Activated gamma-delta T cell treated with anti-CD3 and anti-CD28 coated beads, Interleukin-2, amount 50 U/mL, for 16 hours (primary cell): Measurements from ENCODE around the gene ADAM15.

Source experiments
- DNase-seq: peaks from one replicate; pipeline ENCODE4 v3.0.0-alpha.2; 2020; ENCODE audit warnings: low read depth

Gene ADAM15, protein sequence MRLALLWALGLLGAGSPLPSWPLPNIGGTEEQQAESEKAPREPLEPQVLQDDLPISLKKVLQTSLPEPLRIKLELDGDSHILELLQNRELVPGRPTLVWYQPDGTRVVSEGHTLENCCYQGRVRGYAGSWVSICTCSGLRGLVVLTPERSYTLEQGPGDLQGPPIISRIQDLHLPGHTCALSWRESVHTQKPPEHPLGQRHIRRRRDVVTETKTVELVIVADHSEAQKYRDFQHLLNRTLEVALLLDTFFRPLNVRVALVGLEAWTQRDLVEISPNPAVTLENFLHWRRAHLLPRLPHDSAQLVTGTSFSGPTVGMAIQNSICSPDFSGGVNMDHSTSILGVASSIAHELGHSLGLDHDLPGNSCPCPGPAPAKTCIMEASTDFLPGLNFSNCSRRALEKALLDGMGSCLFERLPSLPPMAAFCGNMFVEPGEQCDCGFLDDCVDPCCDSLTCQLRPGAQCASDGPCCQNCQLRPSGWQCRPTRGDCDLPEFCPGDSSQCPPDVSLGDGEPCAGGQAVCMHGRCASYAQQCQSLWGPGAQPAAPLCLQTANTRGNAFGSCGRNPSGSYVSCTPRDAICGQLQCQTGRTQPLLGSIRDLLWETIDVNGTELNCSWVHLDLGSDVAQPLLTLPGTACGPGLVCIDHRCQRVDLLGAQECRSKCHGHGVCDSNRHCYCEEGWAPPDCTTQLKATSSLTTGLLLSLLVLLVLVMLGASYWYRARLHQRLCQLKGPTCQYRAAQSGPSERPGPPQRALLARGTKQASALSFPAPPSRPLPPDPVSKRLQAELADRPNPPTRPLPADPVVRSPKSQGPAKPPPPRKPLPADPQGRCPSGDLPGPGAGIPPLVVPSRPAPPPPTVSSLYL

DNA sequence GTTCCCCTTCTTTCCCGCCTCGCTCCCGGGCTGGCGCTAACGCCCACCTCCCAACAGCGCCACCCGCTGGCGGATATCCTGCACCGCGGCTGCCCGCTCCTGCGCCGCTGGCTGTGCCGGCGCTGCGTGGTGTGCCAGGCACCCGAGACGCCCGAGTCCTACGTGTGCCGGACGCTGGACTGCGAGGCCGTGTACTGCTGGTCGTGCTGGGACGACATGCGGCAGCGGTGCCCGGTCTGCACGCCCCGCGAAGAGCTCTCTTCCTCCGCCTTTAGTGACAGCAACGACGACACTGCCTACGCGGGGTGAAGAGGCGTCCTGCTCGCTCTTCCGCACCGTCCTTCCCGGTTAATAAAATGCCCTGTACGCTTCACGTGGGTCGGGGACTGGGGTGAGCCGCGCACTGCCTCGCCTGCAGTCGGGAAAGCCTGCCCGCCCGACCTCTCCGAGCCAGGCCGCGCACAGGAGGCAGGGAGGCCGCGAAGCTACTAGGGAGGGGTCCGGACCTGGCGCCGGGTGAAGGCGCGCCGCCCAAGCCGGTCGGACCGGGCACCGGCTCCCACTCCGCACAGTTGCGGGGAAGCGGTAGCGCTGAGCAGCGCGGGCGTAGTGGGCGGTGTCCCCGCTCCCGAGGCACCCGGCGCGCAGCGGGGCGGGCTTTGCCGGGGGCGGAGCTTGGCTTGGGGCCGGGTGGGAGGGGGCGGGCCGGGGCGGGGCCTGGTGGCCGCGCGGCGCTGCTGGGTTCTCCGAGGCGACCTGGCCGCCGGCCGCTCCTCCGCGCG lies at the start of gene ADAM15:
Gene ADAM15, plus strand, starts transcription at position 757 of the 782 bp plus-strand sequence. CDS start 71 bp downstream, outside the sequence.
- DNase-seq: peak; percentile 60

GRCh38 chr1:155001425-155001674 lies 49.8 kb upstream of the ADAM15 start:
- no peak for DNase-seq

- DNase-seq: peak; percentile 97
Measured at GRCh38 chr1:155001675-155002463, 49.2 kb upstream of the ADAM15 start.

DNA sequence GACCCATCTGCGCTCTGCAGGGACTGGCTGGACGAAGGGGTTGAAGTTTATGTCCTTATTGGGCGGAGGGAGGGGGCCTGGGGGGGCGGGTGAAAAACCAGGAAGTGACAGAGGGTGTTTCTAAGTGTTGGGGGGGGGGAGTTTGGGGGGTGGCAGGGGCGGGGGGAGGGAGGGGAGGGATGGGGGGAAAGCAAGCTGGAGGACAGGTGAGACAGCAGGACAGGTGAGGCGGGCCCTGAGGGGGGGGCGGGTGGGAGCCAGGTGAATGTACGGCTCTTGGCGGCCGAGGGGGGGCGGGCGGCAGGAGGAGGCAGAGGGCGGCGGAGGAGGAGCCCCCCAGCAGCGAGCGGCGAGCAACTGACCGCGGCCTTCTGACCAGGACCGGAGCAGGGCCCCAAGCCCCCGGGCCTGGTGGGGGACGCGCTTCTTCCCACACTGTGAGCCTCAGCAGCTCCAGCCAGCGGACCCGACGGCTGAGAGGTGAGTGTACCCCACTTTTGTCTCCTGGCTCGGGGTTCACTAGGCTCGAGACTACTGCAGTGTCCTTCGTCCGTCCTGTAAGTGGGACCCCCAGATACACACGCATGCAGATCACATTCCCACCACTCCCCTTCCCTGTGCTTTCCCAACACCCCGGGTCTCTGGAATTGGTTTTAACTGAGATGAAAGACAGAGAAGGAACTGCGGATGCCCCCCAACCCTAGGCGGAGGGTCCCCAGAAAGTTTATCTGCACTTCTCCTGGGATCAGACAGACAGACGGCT lies 48.5 kb upstream of the ADAM15 start, which contains the start of gene ZBTB7B:
Gene ZBTB7B, plus strand, starts transcription at position 339 of the 763 bp plus-strand sequence. CDS start 11,859 bp downstream, outside the sequence.
- no peak for DNase-seq

DNA sequence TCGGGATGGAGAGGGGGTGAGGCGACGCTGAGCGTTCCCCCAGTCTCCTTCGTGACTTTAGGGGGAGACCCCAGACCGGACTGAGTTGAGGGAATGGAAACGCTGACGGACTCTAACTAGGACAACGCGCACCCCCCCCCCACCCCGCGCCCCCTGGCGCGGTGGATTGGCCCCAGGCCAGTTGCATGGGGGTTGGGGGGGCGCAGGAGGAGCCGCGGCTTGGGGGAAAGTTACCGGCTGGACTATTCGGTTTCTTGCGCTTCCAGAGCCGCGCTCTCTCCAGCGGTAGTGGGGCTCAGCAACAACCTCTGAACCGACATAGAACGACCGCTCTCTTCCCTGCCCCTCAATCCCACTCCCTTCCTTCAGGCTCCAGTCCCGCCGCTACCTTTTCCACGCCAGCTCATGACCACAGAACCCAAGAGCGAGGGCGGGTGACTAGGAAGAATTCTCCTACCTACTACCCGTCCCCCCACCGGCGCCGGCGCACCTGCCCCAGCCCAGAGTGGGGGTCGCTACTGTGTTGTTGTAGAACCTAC lies 47.8 kb upstream of the ADAM15 start:
- no peak for DNase-seq

DNA sequence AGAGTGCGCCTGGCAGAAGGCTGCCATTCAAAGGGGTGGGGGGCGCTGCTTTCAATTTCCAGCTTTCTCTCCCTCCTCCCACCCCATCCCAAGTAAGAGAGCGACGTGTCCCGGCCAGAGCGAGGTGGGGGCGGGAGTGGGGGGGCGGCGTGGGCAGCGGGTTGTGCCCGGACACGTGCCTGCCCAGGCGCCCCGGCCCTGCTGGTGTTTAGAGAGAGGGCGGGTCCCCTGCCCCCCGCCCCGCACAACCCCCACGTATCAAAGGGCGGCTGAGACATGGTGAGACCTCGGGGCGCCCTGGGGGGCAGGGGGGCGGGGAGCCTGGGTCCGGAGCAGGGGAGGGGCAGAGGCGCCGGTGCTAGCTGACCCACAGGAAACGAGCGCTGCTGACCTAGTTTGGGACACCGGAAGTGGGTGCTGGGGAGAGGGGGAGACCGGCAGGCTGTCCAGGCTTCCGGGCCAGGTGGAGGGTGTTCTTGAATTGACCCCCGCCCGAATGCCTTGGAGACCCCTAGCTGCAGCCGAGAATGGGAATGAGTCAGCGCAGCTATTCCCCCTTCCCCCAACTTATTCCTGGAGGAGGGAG lies 47.3 kb upstream of the ADAM15 start:
- DNase-seq: no peak

DNA sequence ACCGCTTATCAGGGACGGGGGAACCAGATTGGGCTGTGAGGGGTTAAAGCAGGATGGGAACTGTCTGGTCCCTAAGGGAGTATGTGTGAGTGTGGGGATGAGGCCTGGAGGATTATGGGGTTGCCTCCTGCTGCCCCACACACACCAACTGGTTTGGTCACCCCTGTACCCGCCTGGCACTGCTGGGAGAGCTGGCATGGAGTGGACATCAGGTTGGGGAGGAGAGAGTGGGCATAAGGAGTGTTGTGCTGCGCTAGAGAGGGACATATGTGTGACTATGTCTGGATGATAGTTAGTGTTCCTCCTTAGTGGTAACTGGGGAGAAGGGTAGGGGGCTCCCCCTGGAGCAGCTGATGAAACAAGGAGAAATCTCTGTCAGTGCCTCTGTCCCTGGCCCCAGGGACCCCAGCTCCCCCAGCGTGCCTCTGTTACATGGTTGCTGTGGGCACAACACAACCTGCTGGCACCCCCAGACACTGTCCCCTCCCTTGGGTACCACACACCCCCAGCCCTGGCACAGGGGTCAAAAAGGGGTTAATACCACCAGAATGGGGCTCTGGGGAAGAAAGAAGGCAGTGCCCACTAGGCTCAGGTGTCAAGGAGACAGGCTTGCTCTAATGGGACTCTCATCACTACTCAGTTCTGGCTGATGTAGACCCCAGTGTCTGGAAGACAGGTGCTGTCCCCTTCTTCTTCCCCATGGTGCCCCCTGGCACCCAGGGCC lies 46.6 kb upstream of the ADAM15 start:
- DNase-seq: no peak

- no peak for DNase-seq
Measured at GRCh38 chr1:155005076-155006011, 45.8 kb upstream of the ADAM15 start.

DNA sequence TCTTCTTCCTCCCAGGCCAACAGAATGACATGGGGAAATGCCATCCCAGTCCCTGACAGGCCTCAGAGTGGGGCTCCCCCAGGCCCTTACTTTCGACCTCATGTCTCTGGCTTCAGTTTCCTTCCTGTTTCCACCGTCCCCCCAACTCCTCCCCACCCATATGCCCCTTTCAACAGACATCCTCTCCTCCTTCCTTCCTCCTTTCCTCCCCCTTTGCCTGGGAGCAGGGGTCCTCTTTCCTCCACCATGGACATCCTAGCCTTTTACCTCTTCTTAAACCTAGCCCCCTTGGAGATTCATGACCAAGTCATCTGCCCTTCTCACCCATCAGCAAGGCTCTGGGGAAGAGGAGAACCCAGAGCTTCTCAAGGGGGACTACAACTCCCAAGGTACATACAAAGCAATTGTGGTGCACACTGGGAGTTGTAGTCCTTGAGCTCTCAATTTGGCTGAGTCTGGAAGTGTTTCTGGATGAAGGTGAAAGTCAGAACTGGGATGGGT lies 44.5 kb upstream of the ADAM15 start:
- DNase-seq: no peak

- no peak for DNase-seq
Measured at GRCh38 chr1:155007251-155007828, 43.8 kb upstream of the ADAM15 start.

- DNase-seq: no peak
Measured at GRCh38 chr1:155008015-155008941, 42.8 kb upstream of the ADAM15 start.

DNA sequence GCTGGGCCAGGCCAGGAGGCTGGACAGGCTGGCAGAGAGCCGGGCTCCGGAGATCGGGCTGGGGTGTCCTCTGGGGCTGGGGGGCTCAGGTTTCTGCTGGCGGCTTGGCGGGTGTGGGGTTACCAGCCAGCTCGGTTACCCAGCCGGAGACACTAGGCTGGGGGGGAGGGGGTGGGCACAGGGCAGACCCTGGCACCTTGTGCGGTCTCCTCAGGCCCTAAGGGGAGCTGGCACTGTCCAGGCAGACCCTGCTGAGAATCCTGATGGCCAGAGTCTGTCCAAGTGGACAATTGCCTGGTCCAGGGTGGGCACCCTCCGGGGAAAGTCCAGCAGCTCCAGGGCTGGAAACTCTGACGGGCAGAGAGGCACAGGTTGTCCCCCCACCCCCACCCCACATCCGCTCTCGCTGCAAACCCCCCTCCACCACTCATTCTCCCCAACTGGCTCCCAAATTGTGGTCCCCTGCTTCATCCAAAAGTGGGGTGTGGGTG lies 41.9 kb upstream of the ADAM15 start:
- no peak for DNase-seq

- no peak for DNase-seq
Measured at GRCh38 chr1:155009742-155010141, 41.4 kb upstream of the ADAM15 start.

- DNase-seq: no peak
Measured at GRCh38 chr1:155010211-155010918, 40.8 kb upstream of the ADAM15 start.

GRCh38 chr1:155011004-155011416 lies 40.1 kb upstream of the ADAM15 start:
- no peak for DNase-seq
